T-helper 2 cell treated with Interferon-gamma antibody and Interleukin-4, amounts not matched to agents 5 μg/mL and 100 μg/mL, for 36 hours (primary cell): Measurements from ENCODE around the gene FES.
A peak's percentile ranks its signal among the peaks of the same experiment; 100 is the strongest.

Experiments
- DNase-seq: peaks from one replicate; pipeline ENCODE4 v3.0.0; 2021; ENCODE audit warnings: low spot score
- H3K27ac Mint-ChIP-seq: one replicate; pipeline ENCODE4 v1.8.0; 2021; ENCODE audit warnings: mild to moderate bottlenecking, mixed read lengths
- H3K27me3 Mint-ChIP-seq: one replicate; pipeline ENCODE4 v1.8.0; 2021; ENCODE audit warnings: low read depth, mixed read lengths
- H3K36me3 Mint-ChIP-seq: one replicate; pipeline ENCODE4 v1.8.0; 2021; ENCODE audit warnings: low read depth, mixed read lengths
- H3K4me1 Mint-ChIP-seq: one replicate; pipeline ENCODE4 v1.8.0; 2021; ENCODE audit warnings: low read depth, mixed read lengths
- H3K4me3 Mint-ChIP-seq: one replicate; pipeline ENCODE4 v1.8.0; 2022; ENCODE audit warnings: mild to moderate bottlenecking, moderate library complexity, mixed read lengths
- H3K9me3 Mint-ChIP-seq: one replicate; pipeline ENCODE4 v1.8.0; 2021; ENCODE audit warnings: mixed read lengths

FES gene

GRCh38 chr15:90910441-90911301, 26.4 kb downstream of the FES start:
- DNase-seq = no peak
- no peak overlapping the region for H3K27ac Mint-ChIP-seq
- H3K36me3 Mint-ChIP-seq = peaks cover 61% of the 10 kb centered on the region
- H3K27me3 Mint-ChIP-seq = no peaks in the 10 kb centered on the region
- no peak overlapping the region for H3K4me3 Mint-ChIP-seq
- H3K4me1 Mint-ChIP-seq = peaks cover 5% of the 10 kb centered on the region
- no peaks in the 10 kb centered on the region for H3K9me3 Mint-ChIP-seq

GRCh38 chr15:90911302-90911623, 27.0 kb downstream of the FES start:
- peaks cover 60% of the 10 kb centered on the region for H3K36me3 Mint-ChIP-seq
- H3K4me3 Mint-ChIP-seq = no peak overlapping the region
- H3K9me3 Mint-ChIP-seq = no peaks in the 10 kb centered on the region

GRCh38 chr15:90911906-90912769, 27.8 kb downstream of the FES start:
- H3K9me3 Mint-ChIP-seq = no peaks in the 10 kb centered on the region
- H3K27me3 Mint-ChIP-seq = no peaks in the 10 kb centered on the region
- no peak for DNase-seq
- H3K27ac Mint-ChIP-seq = no peak overlapping the region
- H3K36me3 Mint-ChIP-seq = peaks cover 63% of the 10 kb centered on the region
- H3K4me1 Mint-ChIP-seq = no peaks in the 10 kb centered on the region
- no peak overlapping the region for H3K4me3 Mint-ChIP-seq

More at GRCh38 chr15:90911302-90911623, 27.0 kb downstream of the FES start:
- Mint-ChIP-seq H3K27ac (no peak overlapping the region), H3K27me3 (no peaks in the 10 kb centered on the region), H3K4me1 (no peaks in the 10 kb centered on the region)
- no peak for DNase-seq

GRCh38 chr15:90912770-90913075, 28.4 kb downstream of the FES start:
- no peak for DNase-seq
- no peaks in the 10 kb centered on the region for H3K27me3 Mint-ChIP-seq
- H3K36me3 Mint-ChIP-seq = peaks cover 63% of the 10 kb centered on the region
- H3K27ac Mint-ChIP-seq = no peak overlapping the region
- no peak overlapping the region for H3K4me3 Mint-ChIP-seq
- no peaks in the 10 kb centered on the region for H3K4me1 Mint-ChIP-seq
- no peaks in the 10 kb centered on the region for H3K9me3 Mint-ChIP-seq

GRCh38 chr15:90913398-90913944, 29.2 kb downstream of the FES start:
- Mint-ChIP-seq H3K4me3 (no peak overlapping the region), H3K27me3 (no peaks in the 10 kb centered on the region), H3K4me1 (no peaks in the 10 kb centered on the region), H3K36me3 (peaks cover 66% of the 10 kb centered on the region), H3K9me3 (no peaks in the 10 kb centered on the region), H3K27ac (peak overlapping the region; percentile 26)
- DNase-seq = no peak

GRCh38 chr15:90914305-90915080, 30.2 kb downstream of the FES start:
- no peak for DNase-seq
- no peak overlapping the region for H3K27ac Mint-ChIP-seq
- no peak overlapping the region for H3K4me3 Mint-ChIP-seq
- H3K36me3 Mint-ChIP-seq = peaks cover 69% of the 10 kb centered on the region
- no peaks in the 10 kb centered on the region for H3K27me3 Mint-ChIP-seq
- H3K4me1 Mint-ChIP-seq = no peaks in the 10 kb centered on the region
- no peaks in the 10 kb centered on the region for H3K9me3 Mint-ChIP-seq

DNA sequence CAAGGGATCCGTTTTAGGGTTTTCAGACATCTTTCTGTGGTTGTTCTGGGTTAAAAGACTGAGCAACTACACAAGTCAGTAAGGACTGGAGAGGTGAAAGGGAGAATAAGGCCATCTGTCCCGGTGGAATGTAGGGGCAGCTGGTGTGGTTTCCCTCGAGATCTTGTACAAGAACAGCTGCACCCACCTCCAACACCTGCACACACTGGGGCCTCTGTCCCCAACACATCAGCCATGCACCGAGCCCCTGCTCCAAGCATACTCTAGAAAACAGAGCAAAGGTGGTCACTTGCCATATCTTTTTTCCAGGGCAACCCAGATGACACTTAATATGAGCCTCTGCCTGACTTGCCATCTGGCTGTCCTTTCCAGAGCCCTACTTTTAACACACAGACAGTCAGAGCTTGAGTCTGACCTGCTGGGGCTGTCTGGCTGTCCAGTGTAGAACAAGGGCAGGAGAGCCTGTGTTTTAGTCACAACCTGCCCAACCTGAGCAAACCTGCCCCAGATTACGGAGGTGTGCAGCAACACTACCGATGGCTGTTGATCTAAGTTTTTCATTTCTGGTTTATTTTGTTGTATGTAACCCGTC, 31.0 kb downstream of the FES start:
- Mint-ChIP-seq H3K9me3 (no peaks in the 10 kb centered on the region), H3K4me3 (no peak overlapping the region), H3K27ac (no peak overlapping the region), H3K36me3 (peaks cover 69% of the 10 kb centered on the region), H3K27me3 (no peaks in the 10 kb centered on the region), H3K4me1 (no peaks in the 10 kb centered on the region)
- DNase-seq = no peak

DNA sequence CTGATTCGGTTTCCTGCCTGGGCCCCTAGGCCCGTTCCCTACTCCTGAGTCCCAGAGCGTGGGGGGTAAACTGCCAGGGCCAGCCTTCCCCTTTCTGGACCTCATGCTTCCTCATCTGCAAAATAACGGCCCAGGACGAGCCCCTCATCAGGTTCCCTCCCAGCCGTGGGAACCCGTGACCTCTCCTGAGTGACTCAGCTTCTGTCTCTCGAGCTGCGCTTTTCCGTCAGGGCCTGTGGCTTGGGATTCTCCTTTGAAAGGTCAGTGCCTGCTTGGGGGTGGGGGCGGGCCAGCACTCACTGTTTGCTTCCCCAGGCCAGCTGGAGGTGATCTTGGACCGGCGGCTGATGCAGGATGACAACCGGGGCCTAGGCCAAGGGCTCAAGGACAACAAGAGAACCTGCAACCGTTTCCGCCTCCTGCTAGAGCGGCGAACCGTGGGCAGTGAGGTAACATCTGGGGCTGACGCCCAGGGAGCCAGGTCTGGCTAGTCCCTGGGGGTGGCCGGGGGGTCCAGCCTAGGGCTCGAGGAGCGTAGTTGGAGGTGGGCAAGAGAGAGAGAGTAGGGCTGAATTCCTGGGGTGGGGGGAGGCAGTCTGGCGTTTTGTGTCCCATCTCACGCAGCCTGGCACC, 31.6 kb downstream of the FES start:
- Mint-ChIP-seq H3K4me1 (no peaks in the 10 kb centered on the region), H3K27me3 (no peaks in the 10 kb centered on the region), H3K27ac (peak overlapping the region; percentile 41), H3K36me3 (peaks cover 69% of the 10 kb centered on the region), H3K9me3 (no peaks in the 10 kb centered on the region), H3K4me3 (no peak overlapping the region)
- no peak for DNase-seq

- Mint-ChIP-seq H3K36me3 (peaks cover 74% of the 10 kb centered on the region), H3K4me3 (no peak overlapping the region), H3K4me1 (no peaks in the 10 kb centered on the region), H3K27ac (no peak overlapping the region), H3K27me3 (no peaks in the 10 kb centered on the region), H3K9me3 (no peaks in the 10 kb centered on the region)
- DNase-seq = no peak
Observed at GRCh38 chr15:90916461-90916860, 32.2 kb downstream of the FES start.

DNA sequence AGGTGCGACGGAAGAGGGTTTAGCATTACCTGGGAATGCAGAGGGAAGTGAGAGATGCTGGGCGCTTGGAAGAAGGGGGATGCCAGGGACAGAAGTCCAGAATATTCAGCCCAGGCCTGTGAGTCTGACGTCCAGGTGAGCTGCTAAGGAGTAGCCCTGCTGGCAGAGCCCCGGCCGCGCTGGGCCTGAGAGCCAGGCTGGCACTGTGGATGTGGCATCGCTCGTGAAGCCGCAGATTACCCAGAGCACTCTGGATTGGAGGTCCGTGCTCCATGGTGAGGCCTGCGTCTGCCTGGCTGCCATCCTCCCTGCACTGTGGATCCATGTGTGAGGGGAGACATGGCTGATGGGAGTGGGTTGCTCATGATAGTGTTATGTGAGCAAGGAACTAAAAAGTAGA, 33.3 kb downstream of the FES start:
- DNase-seq = no peak
- Mint-ChIP-seq H3K27me3 (no peaks in the 10 kb centered on the region), H3K36me3 (peaks cover 82% of the 10 kb centered on the region), H3K9me3 (no peaks in the 10 kb centered on the region), H3K27ac (no peak overlapping the region), H3K4me1 (no peaks in the 10 kb centered on the region), H3K4me3 (no peak overlapping the region)

DNA sequence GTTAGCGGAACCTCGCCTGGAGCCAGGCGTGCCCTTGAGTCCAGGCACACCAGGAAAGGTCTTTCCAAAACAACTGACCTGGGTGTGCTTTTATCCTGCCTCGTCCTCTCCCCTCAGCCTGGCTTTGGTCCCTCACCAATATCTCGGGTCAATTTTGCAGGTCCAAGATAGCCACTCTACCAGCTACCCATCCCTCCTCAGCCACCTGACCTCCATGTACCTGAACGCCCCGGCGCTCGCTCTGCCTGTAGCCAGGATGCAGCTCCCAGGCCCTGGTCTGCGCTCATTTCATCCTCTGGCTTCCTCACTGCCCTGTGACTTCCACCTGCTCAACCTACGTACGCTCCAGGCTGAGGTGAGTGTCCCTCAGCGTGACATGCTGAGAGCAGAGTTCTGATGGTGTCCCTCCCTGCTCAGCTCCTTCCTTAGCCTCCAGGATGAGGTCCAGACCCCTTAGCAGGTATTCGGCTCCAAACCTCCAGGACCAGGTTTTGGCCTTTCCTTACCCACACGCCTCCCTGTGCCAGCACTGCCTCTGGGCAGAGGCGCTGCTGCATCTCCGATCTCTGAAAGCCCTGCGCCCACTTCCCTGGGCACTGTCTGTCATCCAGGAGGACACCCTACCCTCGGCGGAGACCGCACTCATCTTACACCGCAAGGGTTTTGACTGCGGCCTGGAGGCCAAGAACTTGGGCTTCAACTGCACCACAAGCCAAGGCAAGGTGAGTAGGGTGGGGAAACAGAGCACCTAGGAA, 33.9 kb downstream of the FES start:
- Mint-ChIP-seq H3K4me1 (no peaks in the 10 kb centered on the region), H3K9me3 (no peaks in the 10 kb centered on the region), H3K27me3 (no peaks in the 10 kb centered on the region), H3K4me3 (no peak overlapping the region), H3K36me3 (peaks cover 76% of the 10 kb centered on the region), H3K27ac (no peak overlapping the region)
- no peak for DNase-seq

DNA sequence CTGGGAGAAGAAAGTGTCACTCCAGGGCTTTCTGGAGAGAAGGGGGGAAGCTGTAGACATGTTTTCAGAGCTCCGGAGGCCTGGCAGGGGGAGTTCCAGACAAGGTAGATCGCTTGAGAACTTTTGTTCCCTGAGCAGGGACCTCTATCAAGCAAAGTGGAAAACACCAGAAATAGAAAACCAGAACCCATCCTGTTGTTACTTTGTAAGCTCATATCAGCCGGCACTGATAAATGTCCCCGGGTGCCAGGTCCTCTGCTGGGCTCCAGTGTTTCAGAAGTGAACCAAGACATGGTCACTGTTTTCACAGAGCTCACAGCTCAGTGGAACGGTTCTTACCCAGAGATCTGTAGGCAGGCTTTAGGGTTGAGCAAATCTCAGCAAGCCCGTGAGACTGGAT, 34.5 kb downstream of the FES start:
- DNase-seq = no peak
- H3K36me3 Mint-ChIP-seq = peaks cover 71% of the 10 kb centered on the region
- no peak overlapping the region for H3K4me3 Mint-ChIP-seq
- no peak overlapping the region for H3K27ac Mint-ChIP-seq
- no peaks in the 10 kb centered on the region for H3K9me3 Mint-ChIP-seq
- H3K4me1 Mint-ChIP-seq = peaks cover 2% of the 10 kb centered on the region
- no peaks in the 10 kb centered on the region for H3K27me3 Mint-ChIP-seq

DNA sequence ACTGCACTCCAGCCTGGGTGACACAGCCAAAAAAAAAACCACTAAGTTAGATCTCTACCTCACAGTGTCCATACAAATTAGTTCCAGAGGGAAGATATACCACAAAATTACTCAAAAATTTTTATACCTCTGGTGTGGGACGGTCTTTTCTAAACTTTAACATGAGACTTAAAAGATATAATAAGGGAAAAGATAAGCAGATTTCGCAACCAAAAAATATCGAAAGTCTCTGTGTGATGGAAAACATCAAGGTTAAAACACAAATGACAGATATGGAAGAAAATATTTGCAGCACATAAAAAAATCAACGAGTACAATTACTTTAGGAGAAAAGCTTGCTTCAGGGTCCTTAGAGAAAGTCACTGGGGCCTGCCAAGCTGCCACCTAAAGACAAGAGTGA, 37.6 kb downstream of the FES start:
- Mint-ChIP-seq H3K36me3 (peaks cover 51% of the 10 kb centered on the region), H3K27me3 (no peaks in the 10 kb centered on the region), H3K27ac (peak overlapping the region; percentile 4), H3K4me3 (no peak overlapping the region), H3K9me3 (no peaks in the 10 kb centered on the region), H3K4me1 (peaks cover 14% of the 10 kb centered on the region)
- DNase-seq = no peak
